HEK293T (cell line): ENCODE results near the gene TSPAN16.
"Not testable (repeated sequence)": the region's sequence is repeated elsewhere in the genome, so short reads cannot be mapped to it uniquely, and the experiment has no call there.

Experiments used
- FOXA1 ChIP-seq: fragments of 450-650 bp; IDR thresholded peaks from 2 replicates; pipeline ENCODE4 v1.6.1; 2016; ENCODE audit warnings: mild to moderate bottlenecking
- FOXK2 ChIP-seq: fragments of 450-650 bp; IDR thresholded peaks from 2 replicates; pipeline ENCODE4 v1.6.1; 2016; ENCODE audit warnings: mild to moderate bottlenecking
- SP1 ChIP-seq: fragments of 450-650 bp; IDR thresholded peaks from 2 replicates; pipeline ENCODE4 v1.6.1; 2017

- TF ChIP-seq FOXK2, SP1, FOXA1: not testable (repeated sequence)
Observed at GRCh38 chr19:11340099-11340467, 44.1 kb downstream of the TSPAN16 start.
